ENCODE results near the gene PYGL.
"Not testable (repeated sequence)": the region's sequence is repeated elsewhere in the genome, so short reads cannot be mapped to it uniquely, and the experiment has no call there.

PYGL gene

DNA sequence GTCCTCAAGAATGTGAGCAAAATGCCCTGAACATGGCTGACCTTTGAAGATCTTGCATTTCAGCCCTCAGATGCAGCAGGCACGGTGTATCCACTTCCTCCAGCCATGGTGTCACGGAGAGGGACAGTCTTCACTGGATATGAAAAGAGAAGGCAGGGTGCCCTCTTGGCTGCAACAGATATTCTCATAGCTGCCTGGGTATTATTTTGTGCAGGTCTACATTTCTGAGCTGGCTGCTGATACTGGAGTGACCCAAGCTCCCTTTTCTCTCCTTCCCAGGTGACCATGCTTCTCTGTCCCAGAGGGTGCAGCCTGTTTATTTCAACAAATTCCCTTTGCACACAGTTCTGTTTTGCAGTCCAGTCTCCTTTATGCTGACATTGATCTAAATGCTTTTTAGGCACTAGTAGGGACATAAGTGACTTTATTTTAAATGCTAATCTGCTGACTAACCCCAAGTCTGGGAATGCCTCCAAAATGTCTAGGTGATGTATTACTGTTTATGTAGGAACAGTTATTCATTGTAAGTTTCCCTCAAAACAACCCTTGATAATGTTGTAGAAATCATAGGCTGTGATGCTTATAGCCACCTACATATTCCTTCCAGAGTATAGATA is 17.4 kb upstream of the PYGL start:
- H3K27ac ChIP-seq (ENCODE audit: low read length): no peak overlapping the region
- TF ChIP-seq, protein P1, sequence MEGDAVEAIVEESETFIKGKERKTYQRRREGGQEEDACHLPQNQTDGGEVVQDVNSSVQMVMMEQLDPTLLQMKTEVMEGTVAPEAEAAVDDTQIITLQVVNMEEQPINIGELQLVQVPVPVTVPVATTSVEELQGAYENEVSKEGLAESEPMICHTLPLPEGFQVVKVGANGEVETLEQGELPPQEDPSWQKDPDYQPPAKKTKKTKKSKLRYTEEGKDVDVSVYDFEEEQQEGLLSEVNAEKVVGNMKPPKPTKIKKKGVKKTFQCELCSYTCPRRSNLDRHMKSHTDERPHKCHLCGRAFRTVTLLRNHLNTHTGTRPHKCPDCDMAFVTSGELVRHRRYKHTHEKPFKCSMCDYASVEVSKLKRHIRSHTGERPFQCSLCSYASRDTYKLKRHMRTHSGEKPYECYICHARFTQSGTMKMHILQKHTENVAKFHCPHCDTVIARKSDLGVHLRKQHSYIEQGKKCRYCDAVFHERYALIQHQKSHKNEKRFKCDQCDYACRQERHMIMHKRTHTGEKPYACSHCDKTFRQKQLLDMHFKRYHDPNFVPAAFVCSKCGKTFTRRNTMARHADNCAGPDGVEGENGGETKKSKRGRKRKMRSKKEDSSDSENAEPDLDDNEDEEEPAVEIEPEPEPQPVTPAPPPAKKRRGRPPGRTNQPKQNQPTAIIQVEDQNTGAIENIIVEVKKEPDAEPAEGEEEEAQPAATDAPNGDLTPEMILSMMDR (IDR thresholded peaks at IDR 0.05; ENCODE audit: low read depth, low read length): no peak
- TF ChIP-seq EZH2phosphoT487 (IDR thresholded peaks at IDR 0.05; ENCODE audit: low read depth): no peak
- H2AFZ ChIP-seq (ENCODE audit: low read depth, low read length): no peak overlapping the region
- H3K4me1 ChIP-seq (ENCODE audit: low read length): no peaks in the 10 kb centered on the region
- H3K9me3 ChIP-seq (ENCODE audit: insufficient read depth, low read length): no peaks in the 10 kb centered on the region
- no peaks in the 10 kb centered on the region for H3K79me2 ChIP-seq (ENCODE audit: low read length)
- no peak overlapping the region for H3K4me3 ChIP-seq (ENCODE audit: low read length)
- no peaks in the 10 kb centered on the region for H4K20me1 ChIP-seq (ENCODE audit: insufficient read depth, low read length)
- H3K9ac ChIP-seq (ENCODE audit: low read length): no peak overlapping the region
- H3K36me3 ChIP-seq (replicated peaks; ENCODE audit: low read depth, low read length): no peaks in the 10 kb centered on the region
- no peaks in the 10 kb centered on the region for H3K27me3 ChIP-seq (ENCODE audit: low read depth, low read length)
- no peak overlapping the region for H3K4me2 ChIP-seq (ENCODE audit: low read length)

DNA sequence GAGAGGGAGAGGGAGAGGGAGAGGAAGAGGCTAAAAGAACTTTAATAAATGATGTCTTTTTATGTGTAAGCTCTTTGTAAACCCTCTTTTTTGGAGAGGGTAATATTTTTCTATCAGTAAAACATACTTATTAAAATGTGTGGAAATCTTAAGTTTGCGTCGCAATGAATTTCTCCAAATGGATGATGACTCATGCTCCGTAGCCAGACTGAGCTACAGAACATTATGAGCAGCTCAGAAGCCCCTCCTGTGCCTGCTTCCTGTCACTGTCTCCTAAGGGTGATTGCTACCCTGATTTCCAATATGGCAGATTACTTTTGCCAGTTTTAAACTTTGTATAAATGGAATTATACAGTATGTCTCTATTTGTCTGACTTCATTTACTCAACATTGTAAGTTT is 13.0 kb upstream of the PYGL start:
- Histone ChIP-seq H3K79me2 (ENCODE audit: low read length) (no peaks in the 10 kb centered on the region), H3K36me3 (replicated peaks; ENCODE audit: low read depth, low read length) (no peaks in the 10 kb centered on the region), H3K9ac (ENCODE audit: low read length) (no peak overlapping the region), H3K4me1 (ENCODE audit: low read length) (0 out of 2 replicates have a peak, but pooled peaks cover 3% of the 10 kb centered on the region), H4K20me1 (ENCODE audit: insufficient read depth, low read length) (no peaks in the 10 kb centered on the region), H3K4me3 (ENCODE audit: low read length) (no peak overlapping the region), H3K4me2 (ENCODE audit: low read length) (no peak overlapping the region), H2AFZ (ENCODE audit: low read depth, low read length) (no peak overlapping the region), H3K27ac (ENCODE audit: low read length) (no peak overlapping the region), H3K27me3 (ENCODE audit: low read depth, low read length) (no peaks in the 10 kb centered on the region), H3K9me3 (ENCODE audit: insufficient read depth, low read length) (no peaks in the 10 kb centered on the region)
- TF ChIP-seq, protein P1 (IDR thresholded peaks at IDR 0.05; ENCODE audit: low read depth, low read length): no peak
- TF ChIP-seq EZH2phosphoT487 (IDR thresholded peaks at IDR 0.05; ENCODE audit: low read depth): no peak

DNA sequence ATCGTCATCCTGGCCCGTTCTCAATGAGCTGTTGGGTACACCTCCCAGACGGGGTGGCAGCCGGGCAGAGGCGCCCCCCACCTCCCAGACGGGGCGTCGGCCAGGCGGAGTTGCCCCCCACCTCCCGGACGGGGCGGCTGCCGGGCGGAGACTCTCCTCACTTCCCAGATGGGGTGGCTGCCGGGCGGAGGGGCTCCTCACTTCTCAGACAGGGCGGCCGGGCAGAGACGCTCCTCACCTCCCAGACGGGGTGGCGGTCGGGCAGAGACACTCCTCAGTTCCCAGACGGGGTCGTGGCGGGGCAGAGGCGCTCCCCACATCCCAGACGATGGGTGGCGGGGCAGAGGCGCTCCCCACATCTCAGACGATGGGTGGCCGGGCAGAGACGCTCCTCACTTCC is 12.1 kb upstream of the PYGL start:
- not testable (repeated sequence) for H4K20me1 ChIP-seq (ENCODE audit: insufficient read depth, low read length); H3K27me3 ChIP-seq (ENCODE audit: low read depth, low read length); H3K36me3 ChIP-seq (replicated peaks; ENCODE audit: low read depth, low read length); H3K4me1 ChIP-seq (ENCODE audit: low read length); H3K27ac ChIP-seq (ENCODE audit: low read length); H3K4me2 ChIP-seq (ENCODE audit: low read length); H3K9ac ChIP-seq (ENCODE audit: low read length); H2AFZ ChIP-seq (ENCODE audit: low read depth, low read length); H3K79me2 ChIP-seq (ENCODE audit: low read length); H3K4me3 ChIP-seq (ENCODE audit: low read length); H3K9me3 ChIP-seq (ENCODE audit: insufficient read depth, low read length)

DNA sequence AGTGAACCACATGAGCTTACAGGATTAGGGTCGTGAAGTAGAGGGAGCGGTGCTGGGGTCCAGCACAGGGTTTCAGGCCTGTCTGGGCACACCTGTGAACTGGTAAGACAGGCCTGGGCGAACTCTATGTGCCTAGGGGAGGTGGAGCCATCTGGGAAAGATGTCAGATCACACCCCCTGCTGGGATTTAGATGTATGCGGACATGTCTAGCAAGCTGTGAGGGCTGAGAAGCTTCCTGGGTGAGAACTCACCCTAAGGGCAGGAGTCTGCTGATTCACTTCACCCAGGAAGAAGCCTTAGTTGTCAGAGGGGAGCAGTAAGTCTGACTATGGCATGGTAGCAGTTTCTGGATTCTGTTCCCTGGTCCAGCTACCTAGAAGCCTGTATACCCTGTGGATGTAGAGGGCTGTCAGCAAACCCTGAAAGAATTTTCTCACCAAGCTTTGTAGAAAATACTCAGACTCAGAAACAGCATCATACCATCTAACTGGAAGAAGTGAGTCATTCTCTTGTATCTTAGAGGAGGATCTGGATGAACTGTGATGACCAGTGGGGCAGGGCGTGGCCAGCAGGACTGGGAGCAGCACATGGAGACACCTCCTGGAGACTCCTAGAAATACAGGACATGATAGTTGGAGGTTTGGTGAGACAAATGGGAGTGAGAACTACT is 11.2 kb upstream of the PYGL start:
- H3K9ac ChIP-seq (ENCODE audit: low read length): no peak overlapping the region
- no peak overlapping the region for H3K27ac ChIP-seq (ENCODE audit: low read length)
- no peaks in the 10 kb centered on the region for H3K79me2 ChIP-seq (ENCODE audit: low read length)
- H4K20me1 ChIP-seq (ENCODE audit: insufficient read depth, low read length): no peaks in the 10 kb centered on the region
- TF ChIP-seq, protein P1 (IDR thresholded peaks at IDR 0.05; ENCODE audit: low read depth, low read length): 0 out of 2 replicates have a peak, but pooled peaks have one; percentile 8
- TF ChIP-seq EZH2phosphoT487 (IDR thresholded peaks at IDR 0.05; ENCODE audit: low read depth): no peak
- no peaks in the 10 kb centered on the region for H3K36me3 ChIP-seq (replicated peaks; ENCODE audit: low read depth, low read length)
- no peaks in the 10 kb centered on the region for H3K27me3 ChIP-seq (ENCODE audit: low read depth, low read length)
- no peak overlapping the region for H3K4me2 ChIP-seq (ENCODE audit: low read length)
- no peak overlapping the region for H3K4me3 ChIP-seq (ENCODE audit: low read length)
- H2AFZ ChIP-seq (ENCODE audit: low read depth, low read length): no peak overlapping the region
- no peaks in the 10 kb centered on the region for H3K9me3 ChIP-seq (ENCODE audit: insufficient read depth, low read length)
- H3K4me1 ChIP-seq (ENCODE audit: low read length): 0 out of 2 replicates have a peak, but pooled peaks cover 3% of the 10 kb centered on the region
